ENCODE measurements around the gene SEC63. TPM values are rescaled to one million over a fixed set of nuclear protein-coding genes. Genes with fewer than 3 reads are reported as not detected.

The SEC63 gene
- total RNA-seq, 1 donor from 2014 or later: 55.5 TPM

GRCh38 chr6:107832151-107833056 lies 125.6 kb downstream of the SEC63 start:
- DNase-seq (ENCODE audit: low spot score): no peak
- intact Hi-C loops (cut with DNase I): no loop called here

GRCh38 chr6:107830060-107830459 lies 127.9 kb downstream of the SEC63 start:
- DNase-seq (ENCODE audit: low spot score): no peak
- intact Hi-C loops (cut with DNase I): no loop called here

- intact Hi-C loops (cut with DNase I): no loop called here
- DNase-seq (ENCODE audit: low spot score): no peak
These were observed 130.5 kb downstream of the SEC63 start for GRCh38 chr6:107827541-107827940.

- DNase-seq (ENCODE audit: low spot score): no peak
- intact Hi-C loops (cut with DNase I): no loop called here
These were observed 134.9 kb downstream of the SEC63 start for GRCh38 chr6:107823047-107823557.

GRCh38 chr6:107822176-107823046 lies 135.6 kb downstream of the SEC63 start:
- intact Hi-C loops (cut with DNase I): no loop called here
- DNase-seq (ENCODE audit: low spot score): no peak

- intact Hi-C loops (cut with DNase I): no loop called here
- DNase-seq (ENCODE audit: low spot score): no peak
These were observed 136.4 kb downstream of the SEC63 start for GRCh38 chr6:107821591-107821990.

- DNase-seq (ENCODE audit: low spot score): no peak
- intact Hi-C loops (cut with DNase I): no loop called here
These were observed 137.4 kb downstream of the SEC63 start for GRCh38 chr6:107820338-107821261.

GRCh38 chr6:107819964-107820337 lies 138.1 kb downstream of the SEC63 start:
- intact Hi-C loops (cut with DNase I): no loop called here
- DNase-seq (ENCODE audit: low spot score): no peak

DNA sequence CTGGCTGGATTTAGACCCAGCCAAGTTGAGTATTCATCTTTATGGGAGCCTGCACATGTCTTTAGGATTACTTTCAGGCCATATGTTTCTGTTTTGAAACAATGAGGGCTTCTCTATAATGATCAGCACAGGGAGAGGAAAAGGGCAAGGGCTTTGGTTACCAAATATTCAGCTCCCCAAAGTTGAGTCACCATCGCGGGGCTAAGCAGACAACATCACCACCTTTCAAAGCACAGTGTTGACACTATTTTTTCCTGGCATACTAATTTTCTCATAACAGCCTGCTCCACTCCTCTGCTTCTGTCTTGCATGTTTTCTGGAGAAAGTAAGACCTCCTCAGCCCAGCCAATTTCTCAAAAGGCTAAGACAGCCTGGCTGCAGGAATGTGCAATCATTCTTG lies 138.8 kb downstream of the SEC63 start:
- no peak for DNase-seq (ENCODE audit: low spot score)
- intact Hi-C loops (cut with DNase I): no loop called here

DNA sequence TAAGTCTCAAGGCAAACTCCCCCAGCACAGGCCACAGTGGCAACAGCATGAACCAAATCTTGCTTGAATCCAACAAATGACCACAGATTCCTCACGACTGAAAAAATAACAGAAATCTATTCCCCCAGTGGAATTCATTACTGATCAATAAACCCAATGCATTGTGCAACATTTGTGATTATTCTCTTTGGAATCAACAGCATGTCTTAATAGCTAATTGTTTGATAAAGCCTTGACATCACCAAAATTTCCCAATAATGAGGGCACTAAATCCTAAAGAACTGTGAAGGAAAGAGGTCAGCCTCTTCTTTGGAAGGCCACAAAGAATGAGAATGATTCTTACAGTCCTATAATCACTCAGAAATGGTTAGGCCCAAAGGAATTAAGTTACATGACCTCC lies 139.7 kb downstream of the SEC63 start:
- intact Hi-C loops (cut with DNase I): no loop called here
- no peak for DNase-seq (ENCODE audit: low spot score)

- DNase-seq (ENCODE audit: low spot score): no peak
- intact Hi-C loops (cut with DNase I): no loop called here
These were observed 140.2 kb downstream of the SEC63 start for GRCh38 chr6:107817784-107818183.

Other genes with a start within 250 kb of the SEC63 start
- gene SCML4, start 133.9 kb downstream of the SEC63 start, total RNA-seq: not detected
- gene OSTM1, start 116.5 kb upstream of the SEC63 start, total RNA-seq: 53.4 TPM
- 0.08 TPM for gene NR2E1, start 207.8 kb upstream of the SEC63 start, total RNA-seq